Fibroblast of skin of back (primary cell): Measurements from ENCODE around the gene CAMK1D. TPM values are rescaled to one million over a fixed set of nuclear protein-coding genes. Genes with fewer than 3 reads are reported as not detected.
A peak's percentile ranks its signal among the peaks of the same experiment; 100 is the strongest.
"Not testable (repeated sequence)": the region's sequence is repeated elsewhere in the genome, so short reads cannot be mapped to it uniquely, and the experiment has no call there.

ENCODE experiments used
- DNase-seq: peaks from one replicate; pipeline ENCODE4 v3.0.0-alpha.2; 2013
- polyA plus RNA-seq, 2 experiments: library from polyadenylated mRNA; unstranded; fragments of 120-200 nt; gene quantifications; one replicate each; pipeline ENCODE4 v1.2.1, GENCODE V29; 2013; ENCODE audit not compliant: insufficient read length in 2 of 2

Gene CAMK1D
- polyA plus RNA-seq (2013, experiment 1 of 2; ENCODE audit: insufficient read length): 2.9 TPM
- 1.9 TPM for polyA plus RNA-seq (2013, experiment 2 of 2; ENCODE audit: insufficient read length)

DNA sequence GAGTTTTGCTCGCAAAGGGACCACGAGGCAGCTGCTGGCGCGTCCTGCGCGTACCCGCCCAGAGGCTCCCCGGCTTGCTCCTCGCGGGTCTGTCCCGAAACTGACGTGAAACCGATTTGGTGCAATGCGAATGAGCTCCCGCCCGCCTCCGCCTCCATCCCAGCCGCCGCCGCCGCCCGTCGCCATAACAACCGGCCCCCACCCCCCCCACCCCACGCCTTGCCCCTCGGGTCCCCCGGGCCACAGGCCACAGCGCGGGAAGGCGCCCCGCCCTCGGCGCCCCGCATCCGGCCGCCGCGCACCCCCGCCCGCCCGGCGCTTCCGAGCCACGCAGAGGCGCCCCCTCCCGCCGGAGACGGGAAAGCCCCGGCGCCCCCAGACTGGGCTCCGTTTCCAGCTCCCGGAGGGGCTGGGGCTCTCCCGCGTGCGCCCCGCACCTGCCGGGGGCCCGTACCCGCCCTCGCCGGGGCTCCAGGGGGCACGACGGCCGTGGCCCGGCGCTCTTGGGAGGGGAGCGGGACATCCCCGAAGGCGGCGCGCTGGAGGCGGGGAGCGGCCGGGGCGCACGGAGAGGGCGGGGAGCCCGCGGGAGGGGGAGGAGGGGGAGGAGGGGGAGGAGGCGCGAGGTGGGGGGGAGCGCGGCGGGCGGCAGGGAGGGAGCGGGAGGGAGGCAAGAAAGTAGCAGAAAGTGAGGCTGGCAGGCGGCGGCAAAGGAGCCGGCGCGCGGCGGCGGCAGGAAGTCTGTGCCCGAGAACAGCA lies at the start of gene CAMK1D:
TSS of gene CAMK1D (plus strand) at position 678 of the 759 bp plus-strand sequence.
- peak; percentile 72 for DNase-seq

DNA sequence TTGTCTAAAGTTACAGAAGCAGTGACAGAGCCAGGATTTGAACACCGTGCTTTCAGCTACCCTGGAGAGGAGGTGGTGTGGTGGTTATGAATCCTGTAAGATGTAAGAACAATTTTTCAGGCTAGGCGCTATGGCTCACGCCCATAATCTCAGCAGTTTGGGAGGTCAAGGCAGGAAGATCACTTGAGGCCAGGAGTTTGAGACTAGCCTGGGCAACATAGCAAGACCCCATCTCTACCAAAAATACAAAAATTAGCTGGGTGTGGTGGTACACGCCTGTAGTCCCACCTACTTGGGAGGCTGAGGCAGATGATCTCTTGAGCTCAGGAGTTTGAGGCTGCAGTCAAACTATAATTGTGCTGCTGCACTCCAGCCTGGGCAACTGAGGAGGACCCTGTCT lies 48.3 kb upstream of the CAMK1D start:
- DNase-seq: not testable (repeated sequence)

DNA sequence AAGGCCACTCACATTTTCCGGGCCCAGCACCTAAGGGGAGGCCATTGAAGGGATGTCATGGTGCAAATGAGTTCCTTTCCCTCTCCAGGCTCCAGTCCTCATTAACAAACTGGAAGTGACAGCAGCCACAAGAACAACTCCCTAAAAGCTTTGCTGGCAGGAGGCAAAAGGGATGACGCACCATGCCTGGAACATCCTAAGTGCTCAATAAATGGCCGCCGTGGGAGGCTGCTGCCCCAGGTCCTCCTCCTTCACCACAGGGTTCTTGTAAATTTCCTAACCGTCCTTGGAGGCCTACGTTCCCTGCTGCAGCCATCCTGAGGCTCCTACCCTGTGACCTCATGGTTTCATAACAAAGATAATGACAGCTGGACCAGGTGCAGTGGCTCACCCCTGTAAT lies 41.3 kb upstream of the CAMK1D start:
- DNase-seq: no peak

DNA sequence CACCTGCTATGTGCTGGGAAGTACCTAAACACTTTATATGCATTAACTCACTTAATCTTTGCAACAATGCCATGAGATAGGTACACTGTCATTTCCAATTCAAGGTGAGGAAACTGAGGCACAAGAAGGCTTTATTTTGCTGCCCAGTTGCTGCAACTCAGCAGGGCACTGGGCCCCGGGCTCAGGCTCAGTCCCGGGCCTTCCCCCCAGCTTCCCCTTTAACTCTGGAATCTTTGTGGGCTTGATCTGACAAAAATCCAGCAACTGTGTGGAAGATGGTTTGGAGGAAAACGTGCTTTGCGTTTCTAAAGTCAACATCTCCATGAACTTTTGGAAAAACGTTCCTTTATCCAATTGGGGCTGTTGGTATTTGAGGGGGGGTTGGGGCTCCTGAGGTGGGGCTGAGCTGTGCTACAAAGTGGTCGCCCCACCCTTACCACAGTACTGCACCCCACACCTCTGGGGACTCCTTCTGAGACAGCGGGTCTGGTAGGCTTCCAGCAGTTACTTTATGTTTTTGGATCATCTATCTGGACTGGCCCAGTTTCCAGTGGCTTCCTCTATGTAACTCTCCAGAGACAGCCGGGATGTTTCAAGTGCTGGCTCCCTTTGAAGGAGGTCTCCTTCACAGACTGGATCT lies 40.5 kb upstream of the CAMK1D start:
- no peak for DNase-seq

- not testable (repeated sequence) for DNase-seq
Measured at GRCh38 chr10:12309783-12310182, 39.6 kb upstream of the CAMK1D start.

- DNase-seq: no peak
Measured at GRCh38 chr10:12314836-12315235, 34.5 kb upstream of the CAMK1D start.

- no peak for DNase-seq
Measured at GRCh38 chr10:12319076-12319475, 30.3 kb upstream of the CAMK1D start.

- no peak for DNase-seq
Measured at GRCh38 chr10:12320892-12321291, 28.5 kb upstream of the CAMK1D start.

DNA sequence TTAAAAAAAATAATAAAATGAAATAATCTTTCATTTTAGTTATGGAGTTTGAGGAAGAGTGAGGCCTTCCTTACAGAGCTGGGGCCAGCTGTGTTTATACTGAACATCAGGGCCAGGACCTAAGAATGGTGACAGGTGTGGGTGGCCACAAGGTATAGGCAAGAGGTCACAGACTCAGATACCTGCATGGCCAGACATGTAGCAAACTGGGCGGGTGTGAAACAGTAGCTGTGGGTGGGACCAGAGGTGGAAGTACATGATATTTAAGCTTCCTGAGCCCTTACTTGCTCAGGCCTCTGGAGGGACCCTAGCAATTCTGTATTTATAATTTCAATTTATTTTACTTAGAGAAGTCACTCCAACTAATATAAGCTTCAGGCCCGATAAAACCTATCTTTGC lies 27.7 kb upstream of the CAMK1D start:
- DNase-seq: no peak

GRCh38 chr10:12322583-12323131 lies 26.7 kb upstream of the CAMK1D start:
- DNase-seq: no peak

- no peak for DNase-seq
Measured at GRCh38 chr10:12324530-12324929, 24.8 kb upstream of the CAMK1D start.

GRCh38 chr10:12327074-12327473 lies 22.3 kb upstream of the CAMK1D start:
- no peak for DNase-seq

DNA sequence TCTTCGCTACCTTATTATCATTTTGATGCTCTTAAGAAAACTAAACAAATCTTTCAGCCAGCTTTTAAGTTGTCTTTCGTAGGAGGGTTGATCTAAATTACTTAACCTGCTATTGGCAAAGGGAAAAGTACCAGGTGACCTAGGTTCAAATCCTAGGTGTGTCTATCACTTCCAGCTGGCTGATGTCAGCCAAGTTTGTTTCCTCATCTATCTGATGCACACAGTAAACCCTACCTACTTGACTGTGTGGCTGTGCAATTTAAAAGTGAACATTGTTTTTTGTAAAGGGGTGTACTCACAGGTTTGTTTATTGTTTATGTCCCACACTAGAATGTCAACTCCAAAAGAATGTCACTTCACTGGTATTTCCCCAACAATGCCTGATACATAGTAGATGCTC lies 21.9 kb upstream of the CAMK1D start:
- no peak for DNase-seq

- not testable (repeated sequence) for DNase-seq
Measured at GRCh38 chr10:12328312-12328711, 21.0 kb upstream of the CAMK1D start.

GRCh38 chr10:12332572-12333379 lies 16.6 kb upstream of the CAMK1D start:
- DNase-seq: peak; percentile 16

- peak; percentile 99 for DNase-seq
Measured at GRCh38 chr10:12333380-12334185, 15.8 kb upstream of the CAMK1D start.

DNA sequence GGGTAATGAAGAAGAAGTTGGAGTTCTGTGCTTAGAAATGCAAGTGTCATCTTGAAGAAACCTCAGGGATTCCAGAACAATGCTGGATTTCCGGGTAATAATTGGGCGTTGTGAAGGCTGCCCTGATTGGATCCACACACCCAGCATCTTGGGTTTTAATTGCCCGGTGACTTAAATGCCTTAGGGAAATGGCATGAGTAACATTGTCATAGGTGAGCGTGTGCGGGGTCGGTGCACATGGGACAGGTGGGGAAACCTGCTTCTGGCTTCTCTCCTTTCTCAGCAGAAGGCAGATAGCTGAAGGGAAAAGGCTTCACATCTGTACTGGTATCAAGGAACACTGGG lies 15.2 kb upstream of the CAMK1D start:
- no peak for DNase-seq

- DNase-seq: not testable (repeated sequence)
Measured at GRCh38 chr10:12335169-12335568, 14.2 kb upstream of the CAMK1D start.

GRCh38 chr10:12337453-12338372 lies 11.6 kb upstream of the CAMK1D start:
- DNase-seq: peak; percentile 42

GRCh38 chr10:12338981-12339380 lies 10.4 kb upstream of the CAMK1D start:
- no peak for DNase-seq

DNA sequence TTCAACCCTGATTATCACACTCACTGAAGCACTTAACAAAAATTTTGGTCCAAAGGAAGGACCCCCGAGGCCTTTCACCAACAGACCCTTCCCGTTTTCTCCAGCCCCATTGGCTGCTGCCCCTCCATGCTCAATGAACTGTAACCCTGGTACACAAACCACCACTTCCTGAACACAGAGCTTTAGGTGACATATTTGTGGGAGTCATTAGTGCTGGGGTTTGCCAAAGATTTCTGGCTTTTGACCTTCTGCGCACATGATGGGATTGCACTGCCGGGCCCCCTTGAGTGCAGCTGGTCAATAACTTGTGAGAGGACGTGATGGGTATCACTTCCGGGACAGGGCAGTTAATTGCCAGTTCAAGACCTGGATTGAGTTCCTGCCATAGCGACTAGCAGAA lies 9.0 kb upstream of the CAMK1D start:
- no peak for DNase-seq
